GM12878 (cell line): ENCODE measurements around the gene COL18A1. TPM values are rescaled to one million over a fixed set of nuclear protein-coding genes. Genes with fewer than 3 reads are reported as not detected.
A peak's percentile ranks its signal among the peaks of the same experiment; 100 is the strongest.

ENCODE experiments used
- ATAC-seq: fragments of 200-7000 bp; cut with Tn5 transposase; 3 replicates; pipeline ENCODE4 v1.9.1; 2020; ENCODE audit warnings: mild to moderate bottlenecking, moderate library complexity
- BruUV-seq: library from RNA; stranded (reverse); fragments of 400-500 nt; replicated peaks from 2 replicates; lab custom pipeline; 2021; lab: Mats Ljungman, UMichigan
- CTCF ChIA-PET: fragments of 300-600 bp; sonication (Branson Sonifier 250); formaldehyde crosslinking; extraction: SDS; loops from one replicate; lab custom pipeline; 2021; ENCODE audit warnings: inconsistent platforms; lab: Yijun Ruan, JAX
- POLR2A ChIA-PET: fragments of 350-600 bp; formaldehyde crosslinking; extraction: SDS; loops from one replicate; lab custom pipeline; 2021; ENCODE audit warnings: inconsistent platforms; lab: Charles Lee
- RAD21 ChIA-PET: fragments of 300-600 bp; sonication (Branson Sonifier 250); formaldehyde crosslinking; loops from one replicate; lab custom pipeline; 2023; ENCODE audit warnings: antibody characterized with exemption; ENCODE audit not compliant: unreplicated experiment; lab: Charles Lee
- SMC1A ChIA-PET: fragments of 300-600 bp; sonication (Branson Sonifier 250); formaldehyde crosslinking; loops from one replicate; lab custom pipeline; 2023; ENCODE audit not compliant: unreplicated experiment, uncharacterized antibody; lab: Charles Lee
- DNase-seq: peaks from one replicate; pipeline ENCODE4 v3.0.0-alpha.2; 2011; ENCODE audit warnings: low read depth, low spot score
- FAIRE-seq: peaks from 3 replicates; lab custom pipeline; 2011; peaks lifted over from hg19 to GRCh38; lab: Jason Lieb, UNC
- H2AFZ ChIP-seq: 2 replicates; pipeline ENCODE4 v1.6.0; 2011; ENCODE audit warnings: low read depth, low read length, control low read depth; ENCODE audit not compliant: control insufficient read depth
- H3K27ac ChIP-seq: 2 replicates; pipeline ENCODE4 v1.5.1; 2011; ENCODE audit warnings: control low read depth; ENCODE audit not compliant: control insufficient read depth, insufficient read depth
- H3K27me3 ChIP-seq, 2 experiments: replicated peaks in 1 of 2; 2 replicates each; pipeline versions ENCODE4 v1.6.0 to v1.6.1; 2011; ENCODE audit warnings: low read length in 1 of 2; ENCODE audit not compliant: control insufficient read depth in 2 of 2, insufficient read depth in 2 of 2
- H3K36me3 ChIP-seq, 2 experiments: 2 replicates each; pipeline ENCODE4 v1.5.1; 2011; ENCODE audit warnings: low read length in 1 of 2; ENCODE audit not compliant: control insufficient read depth in 2 of 2, insufficient read depth in 2 of 2
- H3K4me1 ChIP-seq: 2 replicates; pipeline ENCODE4 v1.6.1; 2011; ENCODE audit warnings: mild to moderate bottlenecking, low read length, moderate library complexity, mixed read lengths; ENCODE audit not compliant: control insufficient read depth, insufficient read depth
- H3K4me2 ChIP-seq: 2 replicates; pipeline ENCODE4 v1.6.0; 2011; ENCODE audit warnings: control low read depth; ENCODE audit not compliant: control insufficient read depth, insufficient read depth
- H3K4me3 ChIP-seq: fragments of 200-600 bp; sonication (generic); 2 replicates; pipeline ENCODE4 v1.5.1; 2016
- H3K79me2 ChIP-seq: 2 replicates; pipeline ENCODE4 v1.6.0; 2011; ENCODE audit warnings: low read length; ENCODE audit not compliant: control insufficient read depth, insufficient read depth
- H3K9ac ChIP-seq: 2 replicates; pipeline ENCODE4 v1.8.0; 2011; ENCODE audit warnings: low read length, control low read depth, mixed read lengths; ENCODE audit not compliant: control insufficient read depth, insufficient read depth
- H3K9me3 ChIP-seq: replicated peaks from 3 replicates; pipeline ENCODE4 v1.5.1; 2011; ENCODE audit warnings: mild to moderate bottlenecking, low read length; ENCODE audit not compliant: control insufficient read depth, insufficient read depth
- H4K20me1 ChIP-seq: 2 replicates; pipeline ENCODE4 v1.6.0; 2011; ENCODE audit not compliant: control insufficient read depth, insufficient read depth
- ASH2L ChIP-seq: fragments of 300-600, 200-600 bp; sonication (generic); IDR thresholded peaks from 2 replicates; pipeline ENCODE4 v1.6.1; 2017; ENCODE audit warnings: low read depth, mild to moderate bottlenecking, borderline replicate concordance
- ATF2 ChIP-seq: IDR thresholded peaks from 2 replicates; pipeline ENCODE4 v1.6.1; 2012; ENCODE audit warnings: low read length, inconsistent platforms
- IKZF1 ChIP-seq: fragments of 450-650 bp; conservative IDR thresholded peaks from 2 replicates; pipeline ENCODE4 v1.6.1; 2017; ENCODE audit warnings: antibody characterized with exemption, mild to moderate bottlenecking
- KDM1A ChIP-seq: fragments of 200-600 bp; sonication (generic); IDR thresholded peaks from 2 replicates; pipeline ENCODE4 v1.6.1; 2016; ENCODE audit warnings: borderline replicate concordance
- MXI1 ChIP-seq: fragments of 150-350 bp; IDR thresholded peaks from 2 replicates; pipeline ENCODE4 v1.6.1; 2011; ENCODE audit warnings: low read depth, mild to moderate bottlenecking, inconsistent platforms, low read length, improper control_type of control experiment
- NRF1 ChIP-seq: conservative IDR thresholded peaks from 2 replicates; pipeline ENCODE4 v1.6.1; 2011; ENCODE audit warnings: mild to moderate bottlenecking, low read depth, low read length, improper control_type of control experiment
- SKIL ChIP-seq: fragments of 450-650 bp; IDR thresholded peaks from 2 replicates; pipeline ENCODE4 v1.6.1; 2017; ENCODE audit warnings: mild to moderate bottlenecking, low read depth, inconsistent platforms; ENCODE audit not compliant: poor library complexity, severe bottlenecking
- SMC3 ChIP-seq: IDR thresholded peaks from 2 replicates; pipeline ENCODE4 v1.6.1; 2011; ENCODE audit warnings: low read length, improper control_type of control experiment, borderline replicate concordance
- TBL1XR1 ChIP-seq: IDR thresholded peaks from 2 replicates; pipeline ENCODE4 v1.6.1; 2012; ENCODE audit warnings: low read depth, low read length, improper control_type of control experiment
- ZBTB40 ChIP-seq: fragments of 450-650 bp; IDR thresholded peaks from 2 replicates; pipeline ENCODE4 v1.6.1; 2016; ENCODE audit warnings: mild to moderate bottlenecking, moderate library complexity, borderline replicate concordance
- ZNF207 ChIP-seq: fragments of 450-650 bp; IDR thresholded peaks from 2 replicates; pipeline ENCODE4 v1.6.1; 2014; ENCODE audit warnings: antibody characterized with exemption, mild to moderate bottlenecking, borderline replicate concordance
- ZNF217 ChIP-seq: fragments of 450-650 bp; IDR thresholded peaks from 2 replicates; pipeline ENCODE4 v1.6.1; 2017; ENCODE audit warnings: antibody characterized with exemption, mild to moderate bottlenecking
- WGBS: methylation state at CpG from one replicate; pipeline ENCODE4 v1.1.6; 2016; ENCODE audit warnings: low lambda C conversion rate; ENCODE audit not compliant: insufficient replicate concordance, insufficient coverage; ENCODE audit errors: missing lambda C conversion rate; 5-methylcytosine and 5-hydroxymethylcytosine counted together
- in situ Hi-C: fragments of 300-500 bp; cut with MboI; formaldehyde crosslinking; loops from 9 replicates; pipeline ENCODE4 v1.14.3; 2018; ENCODE audit warnings: mixed read lengths
- intact Hi-C: fragments of 100-400 bp; cut with micrococcal nuclease; formaldehyde crosslinking; loops from one replicate; pipeline ENCODE4 v1.14.2; 2022; ENCODE audit not compliant: unreplicated experiment
- polyA plus RNA-seq, 11 experiments: library from polyadenylated mRNA; depleted of rRNA in 4 of 11; unstranded in 6 of 11; stranded (reverse) in 5 of 11; fragments of >200 nt; fragmentation: Nextera tagmentation in 4 of 11; fragmentation: Illumina TruSeq in 1 of 11; extraction: Ambion mirVana in 4 of 11; extraction: Trizol in 1 of 11; gene quantifications; 1 replicate in 1 of 11; 2 replicates in 10 of 11; pipeline versions ENCODE4 v1.2.1 to v1.2.3, GENCODE V29; 2011 to 2016; ENCODE audit warnings: inconsistent platforms in 2 of 11, missing spikeins in 2 of 11, low read depth in 1 of 11
- total RNA-seq, 4 experiments: library from RNA; depleted of rRNA in 3 of 4; stranded (reverse); fragments of >200 nt in 3 of 4; fragmentation: Illumina TruSeq in 1 of 4; extraction: Trizol in 1 of 4; gene quantifications; 2 replicates each; pipeline versions ENCODE4 v1.2.1 to v1.2.3, GENCODE V29; 2013 to 2021
- TF ChIP-seq, protein P1 (sequence below): fragments of 450-650 bp; IDR thresholded peaks from 2 replicates; pipeline ENCODE4 v1.6.1; 2014; ENCODE audit warnings: mild to moderate bottlenecking

COL18A1 gene
- total and polyA plus RNA-seq, 10 of the 15 experiments (the other 5 are each of a cell fraction or from before 2014, with no cell fraction given) = under 0.01 to 0.49 (median 0.09) TPM; not detected in 3

- intact Hi-C loops = no loop called here
- H3K36me3 ChIP-seq = peaks cover 0 to 14% of the 10 kb centered on the region in 2 experiments; a peak in 2 of 4 replicates
- peaks cover 33% of the 10 kb centered on the region for H3K79me2 ChIP-seq
- ChIA-PET SMC1A (no interaction called here), POLR2A (no interaction called here), CTCF (no interaction called here), RAD21 (no interaction called here)
- 79% methylated on average over 17 of the region's 17 CpGs for WGBS
- H3K27me3 ChIP-seq = no peaks in the 10 kb centered on the region
- H3K9ac ChIP-seq = no peak overlapping the region
- H3K4me1 ChIP-seq = peaks cover 12% of the 10 kb centered on the region
- no peak overlapping the region for H3K27ac ChIP-seq
- ATAC-seq = no peak
- DNase-seq = no peak
- in situ Hi-C loops = no loop called here
- no peak for FAIRE-seq
- H3K4me3 ChIP-seq = no peak overlapping the region
- 0 out of 2 replicates have a peak overlapping the region, but pooled peaks have one; percentile 95 for H3K4me2 ChIP-seq
- H4K20me1 ChIP-seq = no peaks in the 10 kb centered on the region
- no peaks in the 10 kb centered on the region for H3K9me3 ChIP-seq
- no peak overlapping the region for H2AFZ ChIP-seq
- no TSS peak for BruUV-seq
- TF ChIP-seq NRF1 (no peak), MXI1 (no peak), ZNF217 (no peak), SKIL (no peak), SMC3 (no peak), ASH2L (no peak), KDM1A (no peak), IKZF1 (no peak), ATF2 (no peak), TBL1XR1 (no peak), ZBTB40 (no peak), ZNF207 (no peak)
- TF ChIP-seq, protein P1, sequence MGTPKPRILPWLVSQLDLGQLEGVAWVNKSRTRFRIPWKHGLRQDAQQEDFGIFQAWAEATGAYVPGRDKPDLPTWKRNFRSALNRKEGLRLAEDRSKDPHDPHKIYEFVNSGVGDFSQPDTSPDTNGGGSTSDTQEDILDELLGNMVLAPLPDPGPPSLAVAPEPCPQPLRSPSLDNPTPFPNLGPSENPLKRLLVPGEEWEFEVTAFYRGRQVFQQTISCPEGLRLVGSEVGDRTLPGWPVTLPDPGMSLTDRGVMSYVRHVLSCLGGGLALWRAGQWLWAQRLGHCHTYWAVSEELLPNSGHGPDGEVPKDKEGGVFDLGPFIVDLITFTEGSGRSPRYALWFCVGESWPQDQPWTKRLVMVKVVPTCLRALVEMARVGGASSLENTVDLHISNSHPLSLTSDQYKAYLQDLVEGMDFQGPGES = no peak
- TF ChIP-seq, all 136 proteins: peak for 0
Observed at GRCh38 chr21:45539046-45539795, 134.3 kb downstream of the COL18A1 start.
